Caco-2 (cell line): ENCODE data around the gene ACTG2. TPM values are rescaled to one million over a fixed set of nuclear protein-coding genes. Genes with fewer than 3 reads are reported as not detected.

Experiments
- BruUV-seq: library from RNA; stranded (reverse); fragments of 400-500 nt; replicated peaks from 2 replicates; lab custom pipeline; 2021; lab: Mats Ljungman, UMichigan
- CTCF ChIA-PET: fragments of 300-600 bp; sonication (Branson Sonifier 250); formaldehyde crosslinking; loops from one replicate; lab custom pipeline; 2022; ENCODE audit warnings: antibody characterized with exemption; lab: Charles Lee
- POLR2A ChIA-PET: fragments of 300-600 bp; sonication (Branson Sonifier 250); formaldehyde crosslinking; loops from one replicate; lab custom pipeline; 2022; ENCODE audit warnings: antibody characterized with exemption; lab: Charles Lee
- DNase-seq, 2 experiments: peaks; one replicate each; pipeline versions ENCODE4 v3.0.0 to v3.0.0-alpha.2; 2020 to 2022
- H3K27me3 ChIP-seq: replicated peaks from 2 replicates; pipeline ENCODE4 v1.6.0; 2011; ENCODE audit warnings: low read length; ENCODE audit not compliant: control insufficient read depth, insufficient read depth
- H3K36me3 ChIP-seq: 2 replicates; pipeline ENCODE4 v1.5.1; 2011; ENCODE audit warnings: low read length; ENCODE audit not compliant: control insufficient read depth, insufficient read depth
- H3K4me1 ChIP-seq: fragments of 250-450 bp; sonication (Bioruptor Pico); 2 replicates; pipeline ENCODE4 v1.5.1; 2020; ENCODE audit warnings: mild to moderate bottlenecking
- H3K4me3 ChIP-seq: 2 replicates; pipeline ENCODE4 v1.5.1; 2011; ENCODE audit warnings: low read depth, mild to moderate bottlenecking, control low read depth, low read length
- H3K9me3 ChIP-seq: fragments of 250-450 bp; sonication (Bioruptor Pico); 2 replicates; pipeline ENCODE4 v1.5.1; 2020; ENCODE audit warnings: mild to moderate bottlenecking, moderate library complexity
- H3K27ac Mint-ChIP-seq: one replicate; pipeline ENCODE4 v1.8.0; 2022; ENCODE audit warnings: mixed read lengths; ENCODE audit not compliant: unreplicated experiment
- H3K27me3 Mint-ChIP-seq: one replicate; pipeline ENCODE4 v1.8.0; 2022; ENCODE audit warnings: mixed read lengths; ENCODE audit not compliant: insufficient read depth, unreplicated experiment
- H3K36me3 Mint-ChIP-seq: one replicate; pipeline ENCODE4 v1.8.0; 2022; ENCODE audit warnings: mild to moderate bottlenecking, mixed read lengths; ENCODE audit not compliant: insufficient read depth, unreplicated experiment
- H3K4me1 Mint-ChIP-seq: one replicate; pipeline ENCODE4 v1.8.0; 2022; ENCODE audit warnings: low read depth, mixed read lengths; ENCODE audit not compliant: unreplicated experiment
- H3K4me3 Mint-ChIP-seq: one replicate; pipeline ENCODE4 v1.8.0; 2022; ENCODE audit warnings: mild to moderate bottlenecking, moderate library complexity, mixed read lengths; ENCODE audit not compliant: unreplicated experiment
- H3K9me3 Mint-ChIP-seq: one replicate; pipeline ENCODE4 v1.8.0; 2022; ENCODE audit warnings: mixed read lengths; ENCODE audit not compliant: unreplicated experiment
- intact Hi-C: fragments of 100-400 bp; cut with micrococcal nuclease; formaldehyde crosslinking; loops from one replicate; pipeline ENCODE4 v1.10.0; 2022; ENCODE audit not compliant: unreplicated experiment
- total RNA-seq: library from RNA; stranded (reverse); gene quantifications from 2 replicates; pipeline ENCODE4 v1.2.3, GENCODE V29; 2022
- TF ChIP-seq, protein P1 (sequence below), 2 experiments: fragments of 200-600 bp in 1 of 2; IDR thresholded peaks; 1 replicate in 1 of 2; 2 replicates in 1 of 2; pipeline versions ENCODE4 v1.5.1 to v1.8.0; 2011 to 2022; ENCODE audit warnings: antibody characterized with exemption in 1 of 2, control low read depth in 1 of 2, inconsistent platforms in 1 of 2, low read depth in 1 of 2, low read length in 1 of 2, mild to moderate bottlenecking in 1 of 2, moderate library complexity in 1 of 2; ENCODE audit not compliant: insufficient read depth in 1 of 2, severe bottlenecking in 1 of 2, unreplicated experiment in 1 of 2

Gene ACTG2
- total RNA-seq, 1 experiment from 2014 or later, result 2.6 TPM

DNA sequence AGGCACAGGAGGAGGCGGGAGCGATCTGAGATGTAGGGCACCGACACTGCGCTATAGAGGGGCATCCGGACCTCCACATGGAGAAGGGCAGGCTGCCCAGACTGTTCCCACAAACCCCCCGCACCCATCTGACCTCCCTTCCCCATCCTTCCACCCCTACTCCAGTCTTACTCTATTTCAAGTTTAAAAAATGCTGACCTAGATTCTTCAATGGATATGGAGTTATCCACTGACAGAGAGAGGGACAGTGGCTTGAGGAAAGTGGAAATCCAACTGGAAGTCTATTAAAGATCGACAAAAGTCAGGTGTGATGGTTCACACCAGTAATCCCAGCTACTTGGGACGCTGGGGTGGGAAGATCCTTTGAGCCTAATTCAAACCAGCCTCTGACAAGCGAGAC lies 28.8 kb downstream of the ACTG2 start:
- no peaks in the 10 kb centered on the region for H3K36me3 ChIP-seq
- no TSS peak for BruUV-seq
- Mint-ChIP-seq H3K27ac (no peak overlapping the region), H3K4me3 (no peak overlapping the region), H3K9me3 (no peaks in the 10 kb centered on the region), H3K36me3 (no peaks in the 10 kb centered on the region), H3K27me3 (no peaks in the 10 kb centered on the region), H3K4me1 (no peaks in the 10 kb centered on the region)
- no peaks in the 10 kb centered on the region for H3K9me3 ChIP-seq
- no peak overlapping the region for H3K4me3 ChIP-seq
- no peaks in the 10 kb centered on the region for H3K27me3 ChIP-seq
- intact Hi-C loops, result loop anchor here (10.0 kb wide), 1 partner anchor 203 kb away; no protein-coding TSS in a partner anchor
- no peak for DNase-seq
- ChIA-PET POLR2A (interaction anchor here (1.1 kb wide), 1 partner anchor 93 kb away, joined by 3 read pairs; the partner anchor contains the start of gene STAMBP), CTCF (no interaction called here)
- TF ChIP-seq, protein P1, sequence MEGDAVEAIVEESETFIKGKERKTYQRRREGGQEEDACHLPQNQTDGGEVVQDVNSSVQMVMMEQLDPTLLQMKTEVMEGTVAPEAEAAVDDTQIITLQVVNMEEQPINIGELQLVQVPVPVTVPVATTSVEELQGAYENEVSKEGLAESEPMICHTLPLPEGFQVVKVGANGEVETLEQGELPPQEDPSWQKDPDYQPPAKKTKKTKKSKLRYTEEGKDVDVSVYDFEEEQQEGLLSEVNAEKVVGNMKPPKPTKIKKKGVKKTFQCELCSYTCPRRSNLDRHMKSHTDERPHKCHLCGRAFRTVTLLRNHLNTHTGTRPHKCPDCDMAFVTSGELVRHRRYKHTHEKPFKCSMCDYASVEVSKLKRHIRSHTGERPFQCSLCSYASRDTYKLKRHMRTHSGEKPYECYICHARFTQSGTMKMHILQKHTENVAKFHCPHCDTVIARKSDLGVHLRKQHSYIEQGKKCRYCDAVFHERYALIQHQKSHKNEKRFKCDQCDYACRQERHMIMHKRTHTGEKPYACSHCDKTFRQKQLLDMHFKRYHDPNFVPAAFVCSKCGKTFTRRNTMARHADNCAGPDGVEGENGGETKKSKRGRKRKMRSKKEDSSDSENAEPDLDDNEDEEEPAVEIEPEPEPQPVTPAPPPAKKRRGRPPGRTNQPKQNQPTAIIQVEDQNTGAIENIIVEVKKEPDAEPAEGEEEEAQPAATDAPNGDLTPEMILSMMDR (IDR thresholded peaks at IDR 0.05; ENCODE audit: insufficient read depth in 1 of 2, low read depth in 1 of 2, low read length in 1 of 2, severe bottlenecking in 1 of 2, unreplicated experiment in 1 of 2), result no peak
- no peaks in the 10 kb centered on the region; the same call in 1 of the 2 replicates for H3K4me1 ChIP-seq

DNA sequence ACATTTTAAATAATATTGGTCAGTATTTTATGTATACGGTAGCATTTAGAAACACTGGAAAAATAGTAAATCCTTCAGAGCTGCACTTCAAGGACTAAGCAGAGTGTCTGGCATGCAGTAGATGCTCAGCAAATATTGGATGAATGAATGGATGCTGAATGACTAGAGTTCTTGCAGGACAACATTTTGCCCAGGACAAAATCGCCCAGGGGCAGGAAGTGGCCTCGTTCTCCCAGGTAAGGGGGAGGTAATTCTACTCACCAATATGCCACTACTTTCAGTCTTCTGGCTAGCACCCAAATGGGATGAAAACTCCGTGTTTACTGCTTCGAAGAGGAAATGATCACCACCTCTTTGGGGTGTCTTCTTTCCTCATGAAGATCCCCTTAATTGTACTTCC lies 29.9 kb downstream of the ACTG2 start:
- intact Hi-C loops, result loop anchor here (10.0 kb wide), 1 partner anchor 202 kb away; no protein-coding TSS in a partner anchor
- Mint-ChIP-seq H3K4me3 (no peak overlapping the region), H3K27me3 (no peaks in the 10 kb centered on the region), H3K9me3 (no peaks in the 10 kb centered on the region), H3K27ac (no peak overlapping the region), H3K36me3 (no peaks in the 10 kb centered on the region), H3K4me1 (peaks cover 2% of the 10 kb centered on the region)
- Histone ChIP-seq H3K4me1 (no peaks in the 10 kb centered on the region; the same call in 1 of the 2 replicates), H3K27me3 (no peaks in the 10 kb centered on the region), H3K36me3 (no peaks in the 10 kb centered on the region), H3K4me3 (no peak overlapping the region), H3K9me3 (no peaks in the 10 kb centered on the region)
- DNase-seq, result no peak
- ChIA-PET POLR2A (no interaction called here), CTCF (no interaction called here)
- TF ChIP-seq, protein P1 (IDR thresholded peaks at IDR 0.05; ENCODE audit: insufficient read depth in 1 of 2, low read depth in 1 of 2, low read length in 1 of 2, severe bottlenecking in 1 of 2, unreplicated experiment in 1 of 2), result no peak
- BruUV-seq, result no TSS peak

DNA sequence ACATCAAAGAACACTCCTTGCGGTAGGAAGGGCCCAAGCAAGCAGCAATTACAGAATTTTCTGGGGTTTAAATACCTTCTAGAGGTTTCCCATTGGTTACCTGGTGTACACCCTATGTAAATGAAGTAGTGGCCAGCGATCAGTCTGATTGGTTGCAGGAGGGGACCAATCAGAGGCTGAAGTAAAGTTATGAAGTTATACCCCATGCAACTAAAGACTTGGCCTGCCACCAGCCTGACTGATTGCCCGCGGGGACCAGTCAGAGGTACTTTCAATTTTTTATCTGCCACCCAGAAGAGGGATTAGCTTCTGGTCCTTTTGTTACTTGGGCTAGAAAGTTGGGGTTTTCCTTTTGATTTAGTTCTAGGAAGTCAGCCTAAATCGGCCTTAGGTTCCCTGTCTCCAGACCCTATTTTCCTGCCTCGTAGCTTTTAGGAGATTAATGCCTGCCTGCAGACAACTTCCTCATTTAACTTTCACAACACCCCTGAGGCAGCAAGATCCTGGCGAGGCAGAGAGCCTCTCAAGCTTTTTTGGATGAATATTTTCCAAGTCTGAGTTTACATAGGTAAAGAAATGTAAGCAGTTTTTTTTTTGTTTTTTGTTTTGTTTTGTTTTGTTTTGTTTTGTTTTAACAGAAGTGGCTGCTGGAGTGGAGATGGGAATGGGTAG lies 32.4 kb downstream of the ACTG2 start:
- TF ChIP-seq, protein P1 (IDR thresholded peaks at IDR 0.05; ENCODE audit: insufficient read depth in 1 of 2, low read depth in 1 of 2, low read length in 1 of 2, severe bottlenecking in 1 of 2, unreplicated experiment in 1 of 2), result no peak
- POLR2A ChIA-PET, result no interaction called here
- Histone ChIP-seq H3K9me3 (no peaks in the 10 kb centered on the region), H3K27me3 (no peaks in the 10 kb centered on the region), H3K36me3 (no peaks in the 10 kb centered on the region), H3K4me3 (no peak overlapping the region), H3K4me1 (no peaks in the 10 kb centered on the region; the same call in 1 of the 2 replicates)
- BruUV-seq, result no TSS peak
- intact Hi-C loops, result loop anchor here (10.0 kb wide), 1 partner anchor 200 kb away; no protein-coding TSS in a partner anchor
- peak; percentile 15 to 56 for DNase-seq
- no peak overlapping the region for H3K27ac Mint-ChIP-seq
- peaks cover 21% of the 10 kb centered on the region for H3K4me1 Mint-ChIP-seq
- CTCF ChIA-PET, result no interaction called here
- H3K4me3 Mint-ChIP-seq, result no peak overlapping the region
- no peaks in the 10 kb centered on the region for H3K27me3 Mint-ChIP-seq
- no peaks in the 10 kb centered on the region for H3K36me3 Mint-ChIP-seq
- H3K9me3 Mint-ChIP-seq, result no peaks in the 10 kb centered on the region
